ENCODE results near the gene IQCN.
A peak's percentile ranks its signal among the peaks of the same experiment; 100 is the strongest.

Gene IQCN

DNA sequence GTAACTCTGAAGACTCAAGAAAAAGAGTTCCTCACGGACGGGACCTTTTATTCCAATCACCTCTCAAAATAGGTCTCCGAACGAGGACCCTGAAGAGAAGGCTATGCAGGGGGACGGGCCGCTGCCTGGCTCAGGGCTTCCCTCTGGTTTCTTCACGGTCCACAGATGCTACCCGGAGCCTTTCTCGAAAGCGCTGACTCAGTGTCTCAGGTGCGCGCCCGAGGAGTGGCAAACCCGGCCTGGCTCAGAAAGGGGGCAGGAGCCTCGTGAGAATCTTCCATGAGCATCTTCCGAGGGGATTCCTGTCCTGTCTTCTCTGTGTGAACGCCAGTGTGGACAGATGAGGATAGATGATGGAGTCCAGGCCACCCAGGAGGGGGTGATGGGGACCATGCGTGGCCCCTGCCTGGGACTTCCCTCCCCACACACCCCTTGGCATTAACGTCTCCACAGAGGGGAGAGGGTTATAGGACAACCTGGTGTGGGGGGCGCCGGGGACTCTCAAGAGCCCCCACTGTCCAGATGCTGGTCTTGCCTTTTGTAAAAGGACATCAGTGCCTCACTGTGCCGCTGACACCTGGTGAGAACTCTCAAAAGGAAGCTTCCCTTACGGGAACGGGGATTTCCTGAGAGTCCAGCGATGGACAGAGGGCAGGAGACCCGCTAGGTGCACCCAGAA lies 32.1 kb upstream of the IQCN start:
- in situ Hi-C loops (cut with MboI; ENCODE audit: low pct_unique_long_range_greater_than_20kb, low sequenced_read_pairs, unreplicated experiment) = no loop called here
- no peak for DNase-seq (ENCODE audit: low spot score)
- no peak for TF ChIP-seq CTCF (IDR thresholded peaks at IDR 0.05; ENCODE audit: extremely low read depth, insufficient read depth, missing control alignments)

- DNase-seq (ENCODE audit: low spot score) = peak; percentile 92
- in situ Hi-C loops (cut with MboI; ENCODE audit: low pct_unique_long_range_greater_than_20kb, low sequenced_read_pairs, unreplicated experiment) = no loop called here
- no peak for TF ChIP-seq CTCF (IDR thresholded peaks at IDR 0.05; ENCODE audit: extremely low read depth, insufficient read depth, missing control alignments)
These were observed 30.4 kb upstream of the IQCN start for GRCh38 chr19:18304458-18305310.

GRCh38 chr19:18304208-18304457 lies 29.9 kb upstream of the IQCN start:
- in situ Hi-C loops (cut with MboI; ENCODE audit: low pct_unique_long_range_greater_than_20kb, low sequenced_read_pairs, unreplicated experiment) = no loop called here
- no peak for DNase-seq (ENCODE audit: low spot score)
- TF ChIP-seq CTCF (IDR thresholded peaks at IDR 0.05; ENCODE audit: extremely low read depth, insufficient read depth, missing control alignments) = no peak

DNA sequence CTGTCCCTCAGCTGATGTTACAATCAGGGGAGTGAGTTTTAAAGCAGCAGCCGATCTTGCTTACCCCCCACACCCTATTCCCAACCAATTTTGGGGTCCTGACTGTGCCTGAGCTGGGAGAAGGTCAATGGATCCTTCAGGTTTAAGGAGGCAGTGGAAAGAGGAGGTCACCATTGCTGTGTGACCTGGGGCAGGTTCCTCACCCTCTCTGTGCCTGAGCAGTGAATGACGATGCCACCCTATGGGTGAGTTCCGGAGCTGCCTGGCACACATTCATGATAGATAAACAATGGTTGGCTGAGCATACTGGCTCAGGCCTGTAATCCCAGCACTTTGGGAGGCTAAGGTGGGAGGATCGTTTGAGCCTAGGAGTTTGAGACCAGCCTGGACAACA lies 27.5 kb upstream of the IQCN start:
- no peak for TF ChIP-seq CTCF (IDR thresholded peaks at IDR 0.05; ENCODE audit: extremely low read depth, insufficient read depth, missing control alignments)
- DNase-seq (ENCODE audit: low spot score) = no peak
- in situ Hi-C loops (cut with MboI; ENCODE audit: low pct_unique_long_range_greater_than_20kb, low sequenced_read_pairs, unreplicated experiment) = no loop called here

DNA sequence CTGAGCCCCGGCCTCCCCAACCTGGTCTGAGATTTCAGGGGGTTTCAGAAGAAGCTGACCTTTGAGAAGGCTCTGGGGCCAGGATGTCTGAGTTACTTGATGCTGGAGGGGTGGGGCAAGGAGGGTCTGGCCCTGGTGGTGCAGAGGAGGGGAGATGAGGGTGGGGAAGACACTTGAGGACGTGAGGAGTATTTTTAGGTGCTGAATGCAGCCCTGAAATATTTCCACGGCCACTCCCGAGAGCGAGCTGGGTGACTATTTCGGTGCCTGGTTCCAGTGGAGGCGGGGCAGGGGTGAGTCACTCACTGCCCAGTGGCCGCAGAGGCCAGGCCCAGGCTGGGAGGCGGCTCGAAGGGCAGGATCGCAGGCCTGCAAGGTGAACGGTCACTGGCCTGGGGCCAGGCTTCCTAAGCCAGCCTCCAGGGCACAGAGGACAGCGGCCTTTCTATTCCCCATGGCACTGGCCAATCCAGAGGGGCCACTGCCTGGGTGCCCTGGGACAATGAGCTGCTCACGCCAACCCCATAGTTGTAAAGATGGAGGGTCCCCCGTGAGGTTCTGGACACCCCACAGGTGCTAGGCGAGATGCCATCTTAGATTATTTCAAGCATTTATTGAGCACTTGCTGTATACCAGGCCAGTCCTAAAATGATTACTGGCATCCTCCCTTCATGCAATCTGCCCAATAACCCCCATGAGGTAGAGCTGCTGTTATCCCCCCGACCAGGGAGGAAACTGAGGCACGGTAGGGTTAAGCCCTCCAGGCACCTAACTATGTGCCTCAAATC lies 26.9 kb upstream of the IQCN start:
- in situ Hi-C loops (cut with MboI; ENCODE audit: low pct_unique_long_range_greater_than_20kb, low sequenced_read_pairs, unreplicated experiment) = no loop called here
- DNase-seq (ENCODE audit: low spot score) = no peak
- TF ChIP-seq CTCF (IDR thresholded peaks at IDR 0.05; ENCODE audit: extremely low read depth, insufficient read depth, missing control alignments) = no peak

- DNase-seq (ENCODE audit: low spot score) = no peak
- no peak for TF ChIP-seq CTCF (IDR thresholded peaks at IDR 0.05; ENCODE audit: extremely low read depth, insufficient read depth, missing control alignments)
- in situ Hi-C loops (cut with MboI; ENCODE audit: low pct_unique_long_range_greater_than_20kb, low sequenced_read_pairs, unreplicated experiment) = no loop called here
These were observed 25.4 kb upstream of the IQCN start for GRCh38 chr19:18299654-18300053.

Data from GM13977 (cell line).